ENCODE measurements around the gene SRBD1. TPM values are rescaled to one million over a fixed set of nuclear protein-coding genes. Genes with fewer than 3 reads are reported as not detected.

Gene SRBD1
- polyA plus RNA-seq, 12 donors: 9.9 to 13.7 (median 12.6) TPM; not detected in 1

DNA sequence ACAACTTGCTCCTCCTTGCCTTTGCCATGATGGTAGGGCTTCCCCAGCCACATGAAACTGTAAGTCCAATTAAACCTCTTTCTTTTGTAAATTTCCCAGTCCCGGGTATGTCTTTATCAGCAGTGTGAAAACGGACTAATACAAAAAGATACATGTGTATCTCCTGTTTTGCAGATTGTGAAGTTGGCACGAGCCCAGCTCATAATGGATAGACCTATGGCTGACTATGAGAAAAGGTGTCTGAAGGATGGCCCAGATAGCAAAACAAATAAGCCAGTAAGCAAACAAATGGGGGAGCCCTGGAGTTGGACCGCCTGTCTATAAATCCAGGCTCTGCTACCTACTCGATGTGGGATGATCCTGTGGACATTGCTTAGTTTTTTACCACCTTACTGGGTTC lies 24.9 kb upstream of the SRBD1 start:
- DNase-seq: no peak

- DNase-seq: no peak
Measured at GRCh38 chr2:45634223-45634622, 23.2 kb upstream of the SRBD1 start.

- DNase-seq: no peak
Measured at GRCh38 chr2:45631955-45632354, 20.9 kb upstream of the SRBD1 start.

- DNase-seq: no peak
Measured at GRCh38 chr2:45631319-45631718, 20.3 kb upstream of the SRBD1 start.

GRCh38 chr2:45629971-45630370 lies 18.9 kb upstream of the SRBD1 start:
- no peak for DNase-seq

DNA sequence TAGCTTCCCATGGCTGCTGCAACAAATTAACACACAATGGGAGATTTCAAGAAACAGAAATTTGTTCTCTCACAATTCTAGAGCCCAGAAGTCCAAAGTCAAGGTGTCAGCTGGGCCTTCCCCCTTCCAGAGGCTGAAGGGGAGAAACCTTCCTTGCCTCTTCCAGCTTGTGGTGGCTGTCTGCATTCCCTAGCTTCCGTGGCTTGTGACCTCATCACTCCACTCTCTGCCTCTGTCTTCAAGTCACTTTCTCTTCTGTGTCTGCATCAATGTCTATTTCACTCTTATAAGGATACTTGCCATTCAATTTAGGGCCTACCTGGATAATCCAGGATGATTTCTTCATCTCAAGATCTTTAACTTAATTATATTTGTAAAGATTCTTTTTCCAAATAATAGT lies 16.8 kb upstream of the SRBD1 start:
- DNase-seq: no peak

DNA sequence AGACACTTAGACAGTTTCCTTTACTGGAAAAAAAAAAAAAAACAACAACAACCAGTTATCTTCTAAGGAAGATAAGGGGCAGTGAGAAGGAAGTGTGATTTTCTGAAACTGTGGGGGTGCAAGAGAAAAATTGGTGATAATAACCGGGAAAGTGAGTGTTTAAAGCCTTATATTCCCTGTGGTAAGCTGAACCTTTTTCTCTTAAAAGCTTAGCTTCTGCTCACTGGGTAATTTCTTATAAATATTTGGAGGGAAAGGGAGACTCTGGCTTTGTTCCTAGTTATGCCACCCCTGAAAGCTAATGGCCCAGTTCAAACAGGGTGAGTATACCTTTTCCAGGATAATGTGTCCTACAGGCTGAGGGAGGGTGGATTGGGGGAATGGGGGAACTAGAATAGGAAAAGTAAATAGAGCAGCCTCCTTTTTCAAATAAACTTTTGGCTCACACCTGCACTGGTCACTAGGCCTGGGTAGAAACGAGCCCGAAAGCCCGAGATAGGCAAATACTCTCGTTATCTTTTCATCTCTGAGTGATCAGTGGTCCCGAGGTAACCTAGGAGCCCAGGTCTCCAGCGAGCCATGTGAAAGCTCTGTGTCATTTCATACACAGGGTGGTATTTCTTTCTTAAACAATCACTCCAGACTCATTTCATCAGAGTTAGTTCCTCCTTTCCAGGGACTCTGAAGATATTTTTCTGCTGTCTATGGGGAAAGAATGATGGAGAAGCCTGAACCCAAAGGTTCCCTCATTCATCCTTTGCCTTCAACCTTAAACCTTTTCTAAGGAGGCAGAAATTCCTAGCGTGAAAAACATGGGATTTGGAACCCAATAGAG lies 15.5 kb upstream of the SRBD1 start:
- DNase-seq: no peak

DNA sequence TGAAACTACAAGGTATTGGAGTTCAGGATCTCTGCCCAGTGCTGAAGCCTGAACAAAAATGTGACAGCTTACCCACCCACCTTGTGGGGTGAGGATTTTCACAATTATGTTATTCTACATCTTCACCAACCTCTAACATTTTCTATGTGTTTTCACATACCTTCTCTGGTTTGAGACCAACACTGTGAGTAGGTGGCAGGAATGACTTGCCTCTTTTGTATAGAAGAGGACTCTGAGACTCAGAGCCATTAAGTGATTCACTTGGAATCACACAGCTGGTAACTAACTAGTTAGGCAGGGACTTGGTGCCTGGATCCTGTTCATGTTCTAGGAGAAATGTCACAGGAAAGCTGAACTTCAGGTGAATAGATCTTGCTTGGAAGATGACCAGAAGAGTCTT lies 14.8 kb upstream of the SRBD1 start:
- no peak for DNase-seq

GRCh38 chr2:45623098-45623497 lies 12.0 kb upstream of the SRBD1 start:
- DNase-seq: no peak

DNA sequence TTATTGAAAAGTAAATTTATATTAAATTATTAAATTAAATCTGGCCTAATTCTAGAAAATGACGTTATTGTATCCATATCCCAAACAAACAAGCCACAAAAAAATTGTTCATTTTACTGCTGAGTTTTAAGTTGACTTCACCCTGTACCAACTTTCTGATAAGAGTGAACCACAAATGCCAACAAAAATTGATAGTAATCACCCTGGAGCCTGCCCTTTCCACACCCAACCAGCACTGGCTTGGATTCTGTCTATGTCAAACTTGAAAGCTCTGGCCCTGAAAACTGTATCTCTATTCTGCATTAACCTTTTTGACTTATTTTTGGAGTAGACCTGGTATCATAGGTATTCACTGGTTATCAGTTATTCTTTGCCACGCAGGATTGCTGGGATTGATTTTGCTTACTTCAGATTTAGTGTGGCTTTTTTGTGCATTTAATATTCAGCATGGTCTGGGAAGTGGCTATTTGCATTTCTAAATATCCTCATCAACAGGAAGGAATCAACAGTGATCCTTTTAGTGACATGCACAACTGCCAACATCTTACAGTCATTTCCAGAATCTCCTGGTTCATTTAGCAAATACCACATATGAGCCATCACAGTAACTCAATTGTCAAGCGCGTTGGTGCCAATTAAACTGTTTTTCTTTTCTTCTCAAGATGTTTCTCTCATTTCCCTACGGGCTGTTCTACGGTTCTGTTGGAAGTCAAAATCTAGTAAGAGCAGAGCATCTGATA lies 11.4 kb upstream of the SRBD1 start:
- DNase-seq: no peak

DNA sequence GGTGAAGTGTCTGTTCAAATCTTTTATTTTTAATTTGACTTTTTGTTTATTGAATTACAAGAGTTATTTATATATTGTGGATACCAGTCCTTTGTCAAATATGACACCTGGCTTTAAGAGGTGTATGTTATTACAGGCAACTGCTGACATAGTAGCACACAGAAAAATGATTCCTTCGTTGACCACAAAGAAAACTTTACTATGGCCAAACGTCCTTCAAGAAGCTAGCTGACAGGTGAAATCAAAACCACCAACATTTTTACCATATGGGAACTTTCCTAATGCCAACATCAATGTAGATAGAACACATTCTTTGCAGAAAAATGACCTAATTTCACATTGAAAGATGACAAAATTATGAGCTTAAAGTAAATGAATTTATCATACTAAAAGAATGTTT lies 6.4 kb upstream of the SRBD1 start:
- no peak for DNase-seq

DNA sequence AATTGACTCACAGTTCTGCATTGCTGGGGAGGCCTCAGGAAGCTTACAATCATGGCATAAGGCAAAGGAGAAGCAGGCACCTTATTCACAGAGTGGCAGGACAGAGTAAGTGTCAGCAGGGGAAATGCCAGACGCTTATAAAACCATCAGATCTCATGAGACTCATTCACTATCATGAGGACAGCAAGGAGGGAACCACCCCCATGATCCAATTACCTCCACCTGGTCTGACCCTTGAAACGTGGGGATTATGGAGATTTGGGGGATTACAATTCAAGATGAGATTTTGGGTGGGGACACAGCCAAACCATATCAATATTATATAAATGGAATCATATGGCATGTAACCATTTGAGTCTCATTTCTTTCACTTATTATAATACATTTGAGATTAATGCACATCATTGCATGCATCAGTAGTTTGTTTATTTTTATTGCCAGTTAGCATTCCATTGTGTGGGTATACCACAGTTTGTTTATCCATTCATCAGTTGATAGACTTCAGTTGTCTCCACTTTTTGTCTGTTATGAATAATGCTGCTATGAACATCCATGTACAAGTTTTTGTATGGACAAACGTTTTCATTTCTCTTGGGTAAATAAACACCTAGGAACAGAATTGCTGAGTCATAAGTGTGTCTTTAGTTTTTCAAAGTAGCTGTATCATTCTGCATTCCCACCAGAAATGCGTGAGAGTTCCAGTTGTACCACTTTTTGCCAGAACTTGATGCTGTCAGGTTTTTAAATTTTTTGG lies 5.8 kb upstream of the SRBD1 start:
- DNase-seq: no peak

DNA sequence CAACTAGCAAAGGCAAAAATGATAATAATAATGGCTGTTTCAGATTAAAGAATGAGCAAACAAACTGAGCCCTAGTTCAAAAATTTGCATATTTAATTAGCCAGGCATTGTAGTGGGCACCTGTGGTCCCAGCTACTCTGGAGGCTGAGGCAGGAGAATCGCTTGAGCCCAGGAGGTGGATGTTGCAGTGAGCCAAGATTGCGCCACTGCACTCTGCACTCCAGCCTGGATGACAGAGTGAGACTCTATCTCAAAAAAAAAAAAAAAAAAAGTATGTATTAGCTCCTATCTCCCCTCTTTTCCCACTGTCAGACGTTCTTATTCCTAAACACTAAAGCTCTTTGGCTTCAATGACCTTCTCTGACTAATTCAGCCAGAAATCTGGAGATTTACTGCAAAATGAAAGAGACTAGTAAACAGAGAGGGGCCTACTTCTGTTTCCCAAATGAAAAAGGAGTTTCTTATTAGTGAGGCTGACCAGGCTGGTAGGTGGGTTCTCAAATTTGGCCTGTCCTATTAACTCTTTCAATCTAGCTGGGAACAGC lies 3.9 kb upstream of the SRBD1 start:
- DNase-seq: no peak

GRCh38 chr2:45614330-45614729 lies 3.3 kb upstream of the SRBD1 start:
- DNase-seq: no peak

GRCh38 chr2:45612731-45613130 lies 1.7 kb upstream of the SRBD1 start:
- no peak for DNase-seq

GRCh38 chr2:45612285-45612684 lies 1.2 kb upstream of the SRBD1 start:
- DNase-seq: no peak

DNA sequence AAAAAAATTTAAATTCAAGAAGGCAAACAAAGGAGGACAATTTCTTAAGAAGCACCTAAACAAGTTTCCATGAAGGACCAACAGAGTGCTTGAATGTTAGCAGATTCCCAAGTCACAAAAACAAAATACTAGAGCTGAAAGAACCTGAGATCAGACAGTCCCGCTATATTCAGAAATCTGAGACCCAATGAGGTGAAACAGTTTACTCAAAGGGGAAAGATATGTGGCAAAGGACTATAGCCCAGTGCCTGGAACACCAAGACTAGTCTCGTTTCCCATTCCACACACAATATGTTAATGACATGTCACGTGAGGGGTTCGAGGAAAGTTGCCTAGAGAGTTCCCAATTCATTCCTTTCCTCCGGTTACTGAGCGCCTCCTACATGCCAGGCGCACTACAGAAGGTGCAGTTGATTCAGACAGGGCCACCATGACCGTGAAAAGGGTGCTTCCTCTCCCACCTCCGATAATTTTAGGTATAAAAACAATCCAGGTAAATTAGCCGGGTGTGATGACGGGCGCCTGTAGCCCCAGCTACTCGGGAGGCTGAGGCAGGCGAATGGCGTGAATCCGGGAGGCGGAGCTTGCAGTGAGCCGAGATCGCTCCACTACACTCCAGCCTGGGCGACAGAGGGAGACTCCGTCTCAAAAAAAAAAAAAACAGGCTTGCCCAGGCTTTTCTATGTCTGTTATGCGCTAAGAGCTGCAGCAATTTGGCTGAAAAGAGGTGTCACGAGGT lies 617 bp downstream of the SRBD1 start:
- DNase-seq: peak; percentile 66

DNA sequence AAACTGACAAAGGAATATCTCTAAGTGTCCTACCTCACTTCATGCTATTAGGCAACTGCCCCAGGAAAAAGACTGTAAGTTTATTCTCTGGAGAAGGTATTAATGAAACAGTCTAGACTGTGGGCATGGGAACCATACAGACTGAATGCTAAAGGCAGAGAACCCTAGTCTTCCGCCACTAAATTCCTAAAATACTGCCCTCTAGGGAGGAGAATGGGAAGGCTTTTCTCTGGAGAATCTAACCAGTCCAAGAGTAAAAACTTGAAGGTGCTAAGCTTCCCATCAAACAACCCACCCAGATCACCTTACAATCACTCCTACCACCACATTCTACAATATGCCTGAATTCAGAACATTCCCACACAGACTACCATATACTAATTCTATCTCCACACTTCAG lies 3.4 kb downstream of the SRBD1 start:
- no peak for DNase-seq

DNA sequence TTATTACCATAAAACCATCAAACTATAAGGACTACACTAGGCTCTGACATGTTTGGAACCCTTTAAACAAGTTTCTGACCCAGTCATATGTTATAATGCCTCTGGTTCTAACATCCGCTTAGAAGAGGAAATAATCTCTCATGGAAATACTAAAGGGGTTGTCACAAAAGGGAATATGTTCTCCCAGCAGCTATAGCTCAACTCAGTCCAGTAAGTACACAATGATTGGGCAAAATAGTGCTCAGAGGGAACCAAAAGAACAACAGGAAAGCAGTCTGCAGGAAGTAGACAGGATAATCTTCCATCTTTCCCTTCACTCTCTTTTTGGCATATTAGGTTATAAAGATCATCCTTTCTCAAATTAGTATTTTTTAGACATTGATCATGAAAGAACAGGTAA lies 4.3 kb downstream of the SRBD1 start:
- DNase-seq: no peak

GRCh38 chr2:45605116-45605515 lies 6.0 kb downstream of the SRBD1 start:
- DNase-seq: no peak

DNA sequence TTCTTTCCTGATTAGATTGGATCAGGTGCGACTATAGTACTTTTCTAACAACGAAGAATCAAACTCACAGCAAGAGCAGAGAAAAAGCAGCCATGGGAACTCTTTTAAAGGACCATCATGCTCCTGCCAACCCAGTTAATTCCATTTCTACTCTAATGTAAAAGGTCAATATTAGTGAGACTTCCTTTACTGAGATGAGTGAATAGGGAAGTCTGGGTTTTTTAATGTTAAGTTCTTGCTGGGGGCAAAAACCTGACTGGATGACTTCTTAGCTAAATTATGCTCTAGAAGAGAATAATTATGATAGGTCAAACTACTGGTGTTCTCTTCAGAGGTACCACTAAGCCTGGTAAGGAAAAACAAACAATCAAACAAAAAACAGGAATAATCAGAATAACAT lies 8.4 kb downstream of the SRBD1 start:
- no peak for DNase-seq

DNA sequence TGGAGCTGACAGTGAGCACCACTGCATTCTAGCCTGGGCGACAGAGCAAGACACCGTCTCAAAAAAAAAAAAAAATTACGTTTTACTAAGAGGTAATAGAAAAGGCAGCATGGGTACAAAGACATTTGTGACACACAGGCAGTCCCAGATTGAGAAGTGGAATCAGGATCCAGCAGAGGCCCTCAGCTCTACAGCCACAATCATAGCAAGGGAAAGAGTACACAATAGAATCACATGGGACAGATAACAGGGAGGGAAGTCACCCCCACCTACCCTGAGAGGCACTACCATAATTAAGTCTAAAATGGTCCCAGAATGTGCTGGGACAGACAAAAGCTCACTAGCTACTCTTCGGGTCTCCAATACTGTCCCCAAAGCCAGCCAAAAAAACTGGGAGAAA lies 12.5 kb downstream of the SRBD1 start:
- DNase-seq: no peak
